H1 (cell line): ENCODE results near the gene CDC5L. TPM values are rescaled to one million over a fixed set of nuclear protein-coding genes. Genes with fewer than 3 reads are reported as not detected.

Source experiments
- CTCF ChIA-PET: fragments of 300-600 bp; sonication (Branson Sonifier 250); formaldehyde crosslinking; loops from one replicate; lab custom pipeline; 2021; ENCODE audit not compliant: partially characterized antibody; lab: Charles Lee
- POLR2A ChIA-PET: fragments of 300-600 bp; sonication (Branson Sonifier 250); formaldehyde crosslinking; loops from one replicate; lab custom pipeline; 2021; ENCODE audit warnings: inconsistent platforms; ENCODE audit not compliant: partially characterized antibody; lab: Charles Lee
- DNase-seq, 2 experiments: peaks; one replicate each; pipeline versions ENCODE4 v3.0.0 to v3.0.0-alpha.2; 2010 to 2022; ENCODE audit warnings: low spot score in 2 of 2, low read depth in 1 of 2, mixed read lengths in 1 of 2
- FAIRE-seq: peaks from 2 replicates; lab custom pipeline; 2011; peaks lifted over from hg19 to GRCh38; lab: Jason Lieb, UNC
- H2AFZ ChIP-seq: 2 replicates; pipeline ENCODE4 v1.8.1; 2012; ENCODE audit warnings: low read length, inconsistent platforms
- H2AK5ac ChIP-seq: 2 replicates; pipeline ENCODE4 v1.6.1; 2013; ENCODE audit warnings: low read depth, low read length
- H2BK120ac ChIP-seq: replicated peaks from 2 replicates; pipeline ENCODE3; 2013; ENCODE audit warnings: low read depth, low read length, inconsistent platforms
- H2BK12ac ChIP-seq: 2 replicates; pipeline ENCODE4 v1.6.1; 2013; ENCODE audit warnings: low read depth, low read length
- H2BK15ac ChIP-seq: 2 replicates; pipeline ENCODE4 v1.6.1; 2013; ENCODE audit warnings: low read length
- H2BK20ac ChIP-seq: 2 replicates; pipeline ENCODE4 v1.6.1; 2013; ENCODE audit warnings: low read length
- H2BK5ac ChIP-seq: 2 replicates; pipeline ENCODE4 v1.6.1; 2013; ENCODE audit warnings: low read depth, low read length
- H3K14ac ChIP-seq: 2 replicates; pipeline ENCODE4 v1.6.1; 2013; ENCODE audit warnings: inconsistent platforms; ENCODE audit not compliant: insufficient read length
- H3K18ac ChIP-seq: 2 replicates; pipeline ENCODE4 v1.6.1; 2013; ENCODE audit warnings: low read length; ENCODE audit errors: extremely low read depth
- H3K23ac ChIP-seq: 2 replicates; pipeline ENCODE4 v1.6.1; 2013; ENCODE audit warnings: inconsistent platforms; ENCODE audit not compliant: insufficient read length
- H3K23me2 ChIP-seq: 2 replicates; pipeline ENCODE4 v1.6.1; 2013; ENCODE audit warnings: low read depth, low read length
- H3K27ac ChIP-seq: 2 replicates; pipeline ENCODE4 v1.6.1; 2011; ENCODE audit warnings: low read depth, low read length, inconsistent platforms
- H3K27me3 ChIP-seq, 4 experiments: replicated peaks in 1 of 4; 1 replicate in 1 of 4; 2 replicates in 3 of 4; pipeline versions ENCODE4 v1.6.1 to v1.8.1; 2011 to 2013; ENCODE audit warnings: low read length in 3 of 4, mild to moderate bottlenecking in 3 of 4, inconsistent platforms in 2 of 4, mixed read lengths in 2 of 4, moderate library complexity in 1 of 4; ENCODE audit not compliant: control insufficient read depth in 3 of 4, insufficient read depth in 3 of 4; ENCODE audit errors: extremely low read depth in 1 of 4
- H3K36me3 ChIP-seq, 4 experiments: 2 replicates each; pipeline versions ENCODE4 v1.6.1 to v1.8.1; 2011 to 2013; ENCODE audit warnings: mild to moderate bottlenecking in 4 of 4, low read length in 3 of 4, moderate library complexity in 2 of 4, control low read depth in 1 of 4, inconsistent platforms in 1 of 4; ENCODE audit not compliant: insufficient read depth in 4 of 4, control insufficient read depth in 2 of 4
- H3K4ac ChIP-seq: replicated peaks from 2 replicates; pipeline ENCODE3; 2013; ENCODE audit warnings: low read length, low read depth, mixed read lengths, inconsistent platforms; ENCODE audit not compliant: insufficient read length
- H3K4me1 ChIP-seq, 4 experiments: replicated peaks in 1 of 4; 1 replicate in 1 of 4; 2 replicates in 3 of 4; pipeline versions ENCODE4 v1.6.1 to v1.8.1; 2011 to 2013; ENCODE audit warnings: low read length in 3 of 4, inconsistent platforms in 2 of 4, mixed read lengths in 1 of 4; ENCODE audit not compliant: insufficient read depth in 4 of 4, control insufficient read depth in 3 of 4
- H3K4me2 ChIP-seq, 2 experiments: 2 replicates each; pipeline versions ENCODE4 v1.6.1 to v1.8.1; 2011 to 2013; ENCODE audit warnings: low read depth in 2 of 2, low read length in 2 of 2, control low read depth in 1 of 2, inconsistent platforms in 1 of 2, mild to moderate bottlenecking in 1 of 2; ENCODE audit not compliant: insufficient read depth in 1 of 2
- H3K4me3 ChIP-seq, 4 experiments: fragments of 200-600, 300-600 bp in 1 of 4; sonication (generic), shearing (Covaris generic), sonication (Bioruptor Twin) in 1 of 4; 2 replicates each; pipeline versions ENCODE4 v1.5.1 to v1.8.1; 2011 to 2016; ENCODE audit warnings: low read length in 4 of 4, low read depth in 3 of 4, control low read depth in 2 of 4, inconsistent platforms in 2 of 4, mild to moderate bottlenecking in 2 of 4, mixed read lengths in 1 of 4, moderate library complexity in 1 of 4; ENCODE audit not compliant: insufficient read depth in 2 of 4; ENCODE audit errors: extremely low read depth in 1 of 4
- H3K56ac ChIP-seq: replicated peaks from 2 replicates; pipeline ENCODE3; 2013; ENCODE audit warnings: low read depth, mild to moderate bottlenecking, mixed read lengths, low read length, inconsistent platforms; ENCODE audit not compliant: insufficient read length
- H3K79me1 ChIP-seq: 2 replicates; pipeline ENCODE4 v1.6.1; 2013; ENCODE audit warnings: low read depth, low read length, control low read depth
- H3K79me2 ChIP-seq, 2 experiments: 2 replicates each; pipeline versions ENCODE4 v1.6.1 to v1.8.1; 2012 to 2013; ENCODE audit warnings: low read length in 2 of 2, mild to moderate bottlenecking in 2 of 2, inconsistent platforms in 1 of 2; ENCODE audit not compliant: insufficient read depth in 2 of 2, control insufficient read depth in 1 of 2
- H3K9ac ChIP-seq, 4 experiments: replicated peaks in 1 of 4; 1 replicate in 1 of 4; 2 replicates in 3 of 4; pipeline versions ENCODE4 v1.6.1 to v1.8.1; 2011 to 2013; ENCODE audit warnings: low read depth in 3 of 4, low read length in 3 of 4, control low read depth in 2 of 4, mild to moderate bottlenecking in 2 of 4, moderate library complexity in 2 of 4, inconsistent platforms in 1 of 4; ENCODE audit errors: extremely low read depth in 1 of 4
- H3K9me3 ChIP-seq, 2 experiments: 2 replicates each; pipeline versions ENCODE4 v1.6.1 to v1.8.1; 2012 to 2013; ENCODE audit warnings: mild to moderate bottlenecking in 2 of 2, moderate library complexity in 2 of 2, control low read depth in 1 of 2, inconsistent platforms in 1 of 2, low read depth in 1 of 2, low read length in 1 of 2, mixed read lengths in 1 of 2; ENCODE audit not compliant: insufficient read depth in 2 of 2
- H4K20me1 ChIP-seq, 2 experiments: replicated peaks in 1 of 2; 2 replicates each; pipeline versions ENCODE3 to v1.8.1; 2011 to 2013; ENCODE audit warnings: inconsistent platforms in 2 of 2, low read length in 2 of 2, mild to moderate bottlenecking in 1 of 2; ENCODE audit not compliant: insufficient read depth in 2 of 2, control insufficient read depth in 1 of 2
- H4K5ac ChIP-seq: 2 replicates; pipeline ENCODE4 v1.6.1; 2013; ENCODE audit warnings: low read length, low read depth, mixed read lengths, inconsistent platforms; ENCODE audit not compliant: insufficient read length
- H4K8ac ChIP-seq: 2 replicates; pipeline ENCODE4 v1.8.0; 2013; ENCODE audit warnings: mild to moderate bottlenecking, moderate library complexity, low read length, inconsistent platforms; ENCODE audit not compliant: insufficient read depth; ENCODE audit errors: extremely low read depth
- H4K91ac ChIP-seq: replicated peaks from 2 replicates; pipeline ENCODE3; 2013; ENCODE audit warnings: low read length, mixed read lengths, inconsistent platforms; ENCODE audit not compliant: insufficient read length
- ASH2L ChIP-seq: fragments of 200-600, 300-600 bp; sonication (generic); IDR thresholded peaks from one replicate; pipeline ENCODE4 v1.7.1; 2017; ENCODE audit warnings: low read length
- ATF3 ChIP-seq: IDR thresholded peaks from 2 replicates; pipeline ENCODE4 v1.6.1; 2011; ENCODE audit warnings: low read depth, mild to moderate bottlenecking, low read length; ENCODE audit not compliant: insufficient read depth
- BCL11A ChIP-seq, 2 experiments: IDR thresholded peaks; one replicate each; pipeline ENCODE4 v1.6.1; 2011; ENCODE audit warnings: low read depth in 2 of 2, low read length in 2 of 2, mild to moderate bottlenecking in 2 of 2
- CHD2 ChIP-seq: IDR thresholded peaks from 2 replicates; pipeline ENCODE4 v1.6.1; 2012; ENCODE audit warnings: low read length, improper control_type of control experiment
- E2F6 ChIP-seq: IDR thresholded peaks from 2 replicates; pipeline ENCODE4 v1.6.1; 2012; ENCODE audit warnings: inconsistent platforms
- GABPA ChIP-seq: IDR thresholded peaks from 2 replicates; pipeline ENCODE4 v1.6.1; 2011; ENCODE audit warnings: mild to moderate bottlenecking, low read length, moderate library complexity, borderline replicate concordance; ENCODE audit not compliant: insufficient read depth
- JUND ChIP-seq: IDR thresholded peaks from 2 replicates; pipeline ENCODE4 v1.6.1; 2011; ENCODE audit warnings: mild to moderate bottlenecking, improper control_type of control experiment, low read length
- RBBP5 ChIP-seq: IDR thresholded peaks from 2 replicates; pipeline ENCODE4 v1.7.1; 2012; ENCODE audit warnings: low read depth, mild to moderate bottlenecking, inconsistent platforms, low read length, moderate library complexity, borderline replicate concordance
- SAP30 ChIP-seq: fragments of 300-600 bp; sonication (generic); IDR thresholded peaks from 2 replicates; pipeline ENCODE4 v1.7.1; 2012; ENCODE audit warnings: low read length, moderate library complexity, mild to moderate bottlenecking, inconsistent platforms; ENCODE audit not compliant: insufficient read depth, insufficient replicate concordance
- SIN3A ChIP-seq, 2 experiments: IDR thresholded peaks in 1 of 2; conservative IDR thresholded peaks in 1 of 2; 2 replicates each; pipeline ENCODE4 v1.6.1; 2011 to 2012; ENCODE audit warnings: low read length in 2 of 2, improper control_type of control experiment in 1 of 2, low read depth in 1 of 2, mild to moderate bottlenecking in 1 of 2
- WGBS, 2 experiments: shearing (Covaris generic) in 1 of 2; methylation state at CpG; one replicate each; pipeline versions ENCODE4 v1.1.6 to v1.1.7; 2013 to 2015; ENCODE audit warnings: low lambda C conversion rate in 2 of 2, mixed read lengths in 2 of 2, inconsistent platforms in 1 of 2, low coverage in 1 of 2, missing lambda C conversion rate in 1 of 2; ENCODE audit not compliant: insufficient replicate concordance in 2 of 2, insufficient coverage in 1 of 2, insufficient read length in 1 of 2; ENCODE audit errors: extremely low coverage in 1 of 2, missing lambda C conversion rate in 1 of 2; 5-methylcytosine and 5-hydroxymethylcytosine counted together
- polyA plus RNA-seq, 7 experiments: library from polyadenylated mRNA; depleted of rRNA in 3 of 7; stranded (reverse) in 5 of 7; unstranded in 2 of 7; fragments of >200 nt in 5 of 7; fragments of 200-250 nt in 2 of 7; gene quantifications; 1 replicate in 5 of 7; 2 replicates in 1 of 7; 4 replicates in 1 of 7; pipeline versions ENCODE4 v1.2.1 to v1.2.3, GENCODE V29; 2011 to 2013; ENCODE audit warnings: missing spikeins in 2 of 7, mixed read lengths in 2 of 7
- total RNA-seq: library from RNA; stranded (reverse); fragmentation: NEBNext Ultra II Directional; extraction: Animal tissue kit (Norgen Biotek cat#: 25700); gene quantifications from 2 replicates; pipeline ENCODE4 v1.2.1, GENCODE V29; 2021

CDC5L gene
- total and polyA plus RNA-seq, 2 of the 8 experiments (the other 6 are each of a cell fraction or from before 2014, with no cell fraction given): 8.4 to 32.8 TPM

GRCh38 chr6:44498436-44498835 is 110.9 kb downstream of the CDC5L start:
- CTCF ChIA-PET: interaction anchor here (1.1 to 2.8 kb wide), 3 partner anchors 13 to 35 kb away, joined by 3 to 14 read pairs (median 10); no protein-coding TSS in a partner anchor
- no peak overlapping the region for H2AK5ac ChIP-seq
- 97% methylated on average over 3 of the region's 5 CpGs; no CpG with 5 or more reads in 1 of the 2 experiments for WGBS, 2 experiments
- no peak overlapping the region for H3K4me3 ChIP-seq
- H3K79me2 ChIP-seq: no peaks in the 10 kb centered on the region
- POLR2A ChIA-PET: interaction anchor here (1.1 kb wide), 1 partner anchor 11 kb away, joined by 3 read pairs; no protein-coding TSS in a partner anchor
- no peak overlapping the region for H2BK15ac ChIP-seq
- FAIRE-seq: no peak
- H4K5ac ChIP-seq: no peak overlapping the region
- H2AFZ ChIP-seq: no peak overlapping the region
- TF ChIP-seq JUND (no peak), E2F6 (no peak), BCL11A (IDR thresholded peaks at IDR 0.05; ENCODE audit: low read depth in 2 of 2, low read length in 2 of 2) (no peak), RBBP5 (no peak), ATF3 (no peak), ASH2L (no peak), SIN3A (conservative IDR thresholded peaks at IDR 0.05 in 1 of 2, IDR thresholded peaks at IDR 0.05 in 1 of 2; ENCODE audit: low read depth in 1 of 2, low read length in 2 of 2) (no peak), GABPA (no peak), SAP30 (no peak), CHD2 (no peak)
- no peak overlapping the region for H3K9ac ChIP-seq
- H3K23me2 ChIP-seq: no peaks in the 10 kb centered on the region
- no peaks in the 10 kb centered on the region for H3K27me3 ChIP-seq
- H3K4ac ChIP-seq: no peak overlapping the region
- DNase-seq: peak in 1 of 2 experiments; percentile 17
- H3K9me3 ChIP-seq: no peaks in the 10 kb centered on the region
- H3K14ac ChIP-seq: no peak overlapping the region
- no peak overlapping the region for H3K27ac ChIP-seq
- no peak overlapping the region for H2BK20ac ChIP-seq
- no peak overlapping the region for H3K4me2 ChIP-seq
- peaks cover 0 to 2% (median 0%) of the 10 kb centered on the region in 4 experiments; a peak in 1 of 7 replicates for H3K4me1 ChIP-seq
- H2BK5ac ChIP-seq: no peak overlapping the region
- H3K79me1 ChIP-seq: no peaks in the 10 kb centered on the region
- H2BK120ac ChIP-seq: no peak overlapping the region
- H3K36me3 ChIP-seq: no peaks in the 10 kb centered on the region
- no peak overlapping the region for H3K23ac ChIP-seq
- no peak overlapping the region for H3K18ac ChIP-seq
- H4K8ac ChIP-seq: 0 out of 2 replicates have a peak overlapping the region, but pooled peaks have one; percentile 7
- no peak overlapping the region for H3K56ac ChIP-seq
- no peak overlapping the region for H2BK12ac ChIP-seq
- no peak overlapping the region for H4K91ac ChIP-seq
- H4K20me1 ChIP-seq: no peaks in the 10 kb centered on the region
